H9 (cell line): ENCODE results near the gene HHATL. TPM values are rescaled to one million over a fixed set of nuclear protein-coding genes. Genes with fewer than 3 reads are reported as not detected.

Source experiments
- DNase-seq: peaks from one replicate; pipeline ENCODE4 v3.0.0-alpha.2; 2017
- H2AFZ ChIP-seq: one replicate; pipeline ENCODE4 v1.6.1; 2013; ENCODE audit warnings: mild to moderate bottlenecking, low read length, control low read depth, moderate library complexity
- H2AK5ac ChIP-seq: 2 replicates; pipeline ENCODE4 v1.6.1; 2013; ENCODE audit warnings: low read length, control low read depth, mixed read lengths; ENCODE audit not compliant: insufficient read length
- H2BK120ac ChIP-seq: one replicate; pipeline ENCODE4 v1.6.1; 2013; ENCODE audit warnings: low read depth, mild to moderate bottlenecking, low read length, control low read depth, inconsistent platforms; ENCODE audit not compliant: poor library complexity, severe bottlenecking
- H2BK12ac ChIP-seq: 2 replicates; pipeline ENCODE4 v1.6.1; 2013; ENCODE audit warnings: low read length, control low read depth, mixed read lengths, low read depth; ENCODE audit not compliant: insufficient read length
- H2BK15ac ChIP-seq: 2 replicates; pipeline ENCODE4 v1.6.1; 2013; ENCODE audit warnings: low read depth, low read length, control low read depth
- H2BK20ac ChIP-seq: one replicate; pipeline ENCODE4 v1.6.1; 2013; ENCODE audit warnings: low read depth, mild to moderate bottlenecking, low read length, control low read depth, inconsistent platforms; ENCODE audit not compliant: poor library complexity, severe bottlenecking
- H2BK5ac ChIP-seq: 2 replicates; pipeline ENCODE4 v1.6.1; 2013; ENCODE audit warnings: low read length, control low read depth, mixed read lengths; ENCODE audit not compliant: insufficient read length
- H3K14ac ChIP-seq: 2 replicates; pipeline ENCODE4 v1.6.1; 2013; ENCODE audit warnings: low read length, control low read depth; ENCODE audit not compliant: insufficient read depth
- H3K18ac ChIP-seq: 2 replicates; pipeline ENCODE4 v1.6.1; 2013; ENCODE audit warnings: low read depth, mild to moderate bottlenecking, mixed read lengths, low read length, control low read depth; ENCODE audit not compliant: insufficient read length
- H3K23ac ChIP-seq: 2 replicates; pipeline ENCODE4 v1.6.1; 2013; ENCODE audit warnings: low read length, control low read depth, mixed read lengths, low read depth; ENCODE audit not compliant: insufficient read length
- H3K23me2 ChIP-seq: 2 replicates; pipeline ENCODE4 v1.6.1; 2013; ENCODE audit warnings: low read depth, mild to moderate bottlenecking, mixed read lengths, low read length, control low read depth; ENCODE audit not compliant: insufficient read length, poor library complexity, severe bottlenecking
- H3K27ac ChIP-seq: 2 replicates; pipeline ENCODE4 v1.5.1; 2013; ENCODE audit warnings: low read length, control low read depth, mixed read lengths, low read depth; ENCODE audit not compliant: insufficient read length
- H3K27me3 ChIP-seq: 2 replicates; pipeline ENCODE4 v1.6.1; 2013; ENCODE audit warnings: low read length, control low read depth, inconsistent platforms; ENCODE audit not compliant: insufficient read depth
- H3K4ac ChIP-seq: 2 replicates; pipeline ENCODE4 v1.6.1; 2013; ENCODE audit warnings: low read depth, mild to moderate bottlenecking, control low read depth, inconsistent platforms, low read length, moderate library complexity
- H3K4me1 ChIP-seq: 2 replicates; pipeline ENCODE4 v1.6.1; 2013; ENCODE audit warnings: low read length, control low read depth, inconsistent platforms; ENCODE audit not compliant: insufficient read depth
- H3K4me2 ChIP-seq: 2 replicates; pipeline ENCODE4 v1.6.1; 2013; ENCODE audit warnings: low read length, control low read depth, mixed read lengths; ENCODE audit not compliant: insufficient read length, insufficient read depth
- H3K56ac ChIP-seq: 2 replicates; pipeline ENCODE4 v1.6.1; 2013; ENCODE audit warnings: low read depth, mild to moderate bottlenecking, mixed read lengths, low read length, control low read depth; ENCODE audit not compliant: insufficient read length
- H3K79me1 ChIP-seq: 2 replicates; pipeline ENCODE4 v1.6.1; 2013; ENCODE audit warnings: low read depth, mild to moderate bottlenecking, moderate library complexity, low read length, control low read depth, inconsistent platforms; ENCODE audit not compliant: insufficient read depth, poor library complexity, severe bottlenecking
- H3K79me2 ChIP-seq: 2 replicates; pipeline ENCODE4 v1.6.1; 2013; ENCODE audit warnings: low read length, control low read depth, inconsistent platforms; ENCODE audit not compliant: insufficient read depth
- H3K9ac ChIP-seq: 2 replicates; pipeline ENCODE4 v1.6.1; 2013; ENCODE audit warnings: low read length, control low read depth, mixed read lengths; ENCODE audit not compliant: insufficient read length; ENCODE audit errors: extremely low read depth
- H3K9me3 ChIP-seq: one replicate; pipeline ENCODE4 v1.6.1; 2013; ENCODE audit warnings: low read depth, low read length, inconsistent platforms; ENCODE audit not compliant: control insufficient read depth
- H3T11ph ChIP-seq: one replicate; pipeline ENCODE4 v1.6.1; 2013; ENCODE audit warnings: mild to moderate bottlenecking, low read length, control low read depth, inconsistent platforms
- H4K20me1 ChIP-seq: one replicate; pipeline ENCODE4 v1.6.1; 2013; ENCODE audit not compliant: control insufficient read depth, insufficient read length, insufficient read depth
- H4K5ac ChIP-seq: 2 replicates; pipeline ENCODE4 v1.6.1; 2013; ENCODE audit warnings: low read depth, mild to moderate bottlenecking, mixed read lengths, low read length, control low read depth; ENCODE audit not compliant: insufficient read length
- H4K8ac ChIP-seq: replicated peaks from 2 replicates; pipeline ENCODE4 v1.6.1; 2013; ENCODE audit warnings: low read length, control low read depth, mixed read lengths, low read depth; ENCODE audit not compliant: insufficient read length
- H4K91ac ChIP-seq: 2 replicates; pipeline ENCODE4 v1.6.1; 2013; ENCODE audit warnings: low read depth, mild to moderate bottlenecking, moderate library complexity, mixed read lengths, low read length, control low read depth; ENCODE audit not compliant: insufficient read length
- H3K27ac Mint-ChIP-seq, 3 experiments: 2 replicates in 2 of 3; 3 replicates in 1 of 3; pipeline ENCODE4 v1.8.0; 2020 to 2021; ENCODE audit warnings: mixed read lengths in 3 of 3, mild to moderate bottlenecking in 1 of 3, moderate library complexity in 1 of 3
- H3K27me3 Mint-ChIP-seq: 2 replicates; pipeline ENCODE4 v1.8.0; 2021; ENCODE audit warnings: low read depth, mild to moderate bottlenecking, moderate library complexity, mixed read lengths
- H3K36me3 Mint-ChIP-seq, 3 experiments: 2 replicates in 2 of 3; 3 replicates in 1 of 3; pipeline ENCODE4 v1.8.0; 2020 to 2021; ENCODE audit warnings: low read depth in 3 of 3, mixed read lengths in 3 of 3; ENCODE audit not compliant: insufficient read depth in 1 of 3
- H3K4me1 Mint-ChIP-seq, 2 experiments: 2 replicates each; pipeline ENCODE4 v1.8.0; 2020; ENCODE audit warnings: mixed read lengths in 2 of 2
- H3K4me3 Mint-ChIP-seq, 2 experiments: 2 replicates in 1 of 2; 3 replicates in 1 of 2; pipeline ENCODE4 v1.8.0; 2020 to 2021; ENCODE audit warnings: mild to moderate bottlenecking in 2 of 2, mixed read lengths in 2 of 2, moderate library complexity in 1 of 2
- H3K9me3 Mint-ChIP-seq, 2 experiments: 2 replicates in 1 of 2; 3 replicates in 1 of 2; pipeline ENCODE4 v1.8.0; 2020; ENCODE audit warnings: mild to moderate bottlenecking in 2 of 2, mixed read lengths in 2 of 2, moderate library complexity in 1 of 2
- CTCF ChIP-seq: fragments of 200-600 bp; sonication (generic); conservative IDR thresholded peaks from 3 replicates; pipeline ENCODE4 v1.8.0; 2021; ENCODE audit warnings: antibody characterized with exemption, mild to moderate bottlenecking
- WGBS: extraction: QIAGEN DNeasy Blood & Tissue Kit; methylation state at CpG from one replicate; pipeline ENCODE4 v1.1.7; 2013; ENCODE audit warnings: missing lambda C conversion rate, low lambda C conversion rate, mixed read lengths; ENCODE audit not compliant: insufficient read length; ENCODE audit errors: extremely low coverage; 5-methylcytosine and 5-hydroxymethylcytosine counted together
- total RNA-seq: library from RNA; stranded (reverse); gene quantifications from 2 replicates; pipeline ENCODE4 v1.2.1, GENCODE V29; 2021

HHATL gene
- total RNA-seq, 1 experiment from 2014 or later: 0.46 TPM

- no CpG with 5 or more reads among the region's 7 CpGs for WGBS
- H2BK5ac ChIP-seq: no peak overlapping the region
- no peak overlapping the region for H3K23ac ChIP-seq
- H3K9me3 ChIP-seq: no peaks in the 10 kb centered on the region
- no peaks in the 10 kb centered on the region for H3K79me1 ChIP-seq
- H4K5ac ChIP-seq: no peak overlapping the region
- H2BK20ac ChIP-seq: no peak overlapping the region
- no peak overlapping the region for H3K9ac ChIP-seq
- no peak overlapping the region for H2BK12ac ChIP-seq
- H2AK5ac ChIP-seq: no peak overlapping the region
- H3K23me2 ChIP-seq: no peaks in the 10 kb centered on the region
- no peak overlapping the region for H4K91ac ChIP-seq
- no peak overlapping the region for H3K4ac ChIP-seq
- H2AFZ ChIP-seq: no peak overlapping the region
- no peak overlapping the region for H3K56ac ChIP-seq
- H3K4me1 ChIP-seq: no peaks in the 10 kb centered on the region
- no peaks in the 10 kb centered on the region for H3K9me3 Mint-ChIP-seq
- H3K79me2 ChIP-seq: no peaks in the 10 kb centered on the region
- H3K4me1 Mint-ChIP-seq: peaks cover 6 to 13% of the 10 kb centered on the region in 2 experiments
- no peak overlapping the region for H3K18ac ChIP-seq
- H3K27ac ChIP-seq: no peak overlapping the region
- no peak overlapping the region; a peak in 1 of 7 replicates for H3K27ac Mint-ChIP-seq
- H3K4me3 Mint-ChIP-seq: no peak overlapping the region
- no peaks in the 10 kb centered on the region for H4K20me1 ChIP-seq
- H3T11ph ChIP-seq: no peak overlapping the region
- H4K8ac ChIP-seq: no peak overlapping the region
- no peak for TF ChIP-seq CTCF
- no peak overlapping the region for H3K4me2 ChIP-seq
- H3K14ac ChIP-seq: no peak overlapping the region
- H2BK15ac ChIP-seq: no peak overlapping the region
- no peaks in the 10 kb centered on the region; a peak in 1 of 7 replicates for H3K36me3 Mint-ChIP-seq
- peaks cover 2% of the 10 kb centered on the region; the same call in 1 of the 2 replicates for H3K27me3 Mint-ChIP-seq
- no peak overlapping the region for H2BK120ac ChIP-seq
- H3K27me3 ChIP-seq: no peaks in the 10 kb centered on the region
- no peak for DNase-seq
Measured at GRCh38 chr3:42706721-42707619, 4.4 kb upstream of the HHATL start.
